OCI-LY3 (cell line): ENCODE data around the gene BCL11A.

Experiments
- CTCF ChIP-seq: fragments of 200-600, 300-600 bp; sonication (generic); IDR thresholded peaks from 2 replicates; pipeline ENCODE4 v1.5.1; 2014; ENCODE audit warnings: antibody characterized with exemption, low read length, low read depth
- EZH2phosphoT487 ChIP-seq: fragments of 200-600 bp; shearing (Covaris generic); IDR thresholded peaks from 2 replicates; pipeline ENCODE4 v1.6.1; 2018; ENCODE audit warnings: antibody characterized with exemption, mixed run types, low read depth

GRCh38 chr2:60461421-60462108, 91.9 kb downstream of the BCL11A start:
- TF ChIP-seq CTCF (no peak), EZH2phosphoT487 (no peak)
